ENCODE results near the gene USP53. TPM values are rescaled to one million over a fixed set of nuclear protein-coding genes. Genes with fewer than 3 reads are reported as not detected.

Gene USP53
- total and polyA plus RNA-seq, 3 donors from 2014 or later = 13.1 to 48.1 (median 46.9) TPM

DNA sequence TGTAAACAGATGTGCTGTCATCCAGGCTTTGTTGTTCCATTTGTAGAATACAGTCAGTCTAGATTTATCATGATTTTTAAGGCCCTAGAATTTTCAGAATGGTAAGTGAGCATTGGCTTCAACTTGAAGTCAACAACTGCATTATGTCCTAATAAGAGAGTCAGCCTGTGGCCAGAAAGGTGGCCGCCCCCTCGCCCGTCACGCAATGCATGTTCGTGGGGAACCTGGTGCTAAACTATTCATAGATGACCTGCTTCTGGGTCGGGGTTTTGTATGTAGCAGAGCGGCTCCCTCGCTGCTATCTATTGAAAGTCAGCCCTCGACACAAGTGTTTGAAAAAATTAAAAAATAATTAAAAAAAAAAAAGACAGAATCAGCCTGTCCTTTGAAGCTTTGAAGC, 24.7 kb downstream of the USP53 start:
- WGBS, 2 donors = 94% methylated on average over 9 of the region's 9 CpGs
- Histone ChIP-seq H3K4me1 (no peaks in the 10 kb centered on the region), H3K9me3 (no peaks in the 10 kb centered on the region), H3K27me3 (no peaks in the 10 kb centered on the region), H3K4me3 (no peak overlapping the region), H3K36me3 (ENCODE audit: low read depth, missing control alignments) (no peaks in the 10 kb centered on the region), H3K27ac (no peak overlapping the region)
- no peak for TF ChIP-seq POLR2A (IDR thresholded peaks at IDR 0.05)
- TF ChIP-seq, protein P1, sequence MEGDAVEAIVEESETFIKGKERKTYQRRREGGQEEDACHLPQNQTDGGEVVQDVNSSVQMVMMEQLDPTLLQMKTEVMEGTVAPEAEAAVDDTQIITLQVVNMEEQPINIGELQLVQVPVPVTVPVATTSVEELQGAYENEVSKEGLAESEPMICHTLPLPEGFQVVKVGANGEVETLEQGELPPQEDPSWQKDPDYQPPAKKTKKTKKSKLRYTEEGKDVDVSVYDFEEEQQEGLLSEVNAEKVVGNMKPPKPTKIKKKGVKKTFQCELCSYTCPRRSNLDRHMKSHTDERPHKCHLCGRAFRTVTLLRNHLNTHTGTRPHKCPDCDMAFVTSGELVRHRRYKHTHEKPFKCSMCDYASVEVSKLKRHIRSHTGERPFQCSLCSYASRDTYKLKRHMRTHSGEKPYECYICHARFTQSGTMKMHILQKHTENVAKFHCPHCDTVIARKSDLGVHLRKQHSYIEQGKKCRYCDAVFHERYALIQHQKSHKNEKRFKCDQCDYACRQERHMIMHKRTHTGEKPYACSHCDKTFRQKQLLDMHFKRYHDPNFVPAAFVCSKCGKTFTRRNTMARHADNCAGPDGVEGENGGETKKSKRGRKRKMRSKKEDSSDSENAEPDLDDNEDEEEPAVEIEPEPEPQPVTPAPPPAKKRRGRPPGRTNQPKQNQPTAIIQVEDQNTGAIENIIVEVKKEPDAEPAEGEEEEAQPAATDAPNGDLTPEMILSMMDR (IDR thresholded peaks at IDR 0.05) = no peak
- no peak for DNase-seq
- intact Hi-C loops (cut with DNase I; ENCODE audit: low total_unique reads) = no loop called here

DNA sequence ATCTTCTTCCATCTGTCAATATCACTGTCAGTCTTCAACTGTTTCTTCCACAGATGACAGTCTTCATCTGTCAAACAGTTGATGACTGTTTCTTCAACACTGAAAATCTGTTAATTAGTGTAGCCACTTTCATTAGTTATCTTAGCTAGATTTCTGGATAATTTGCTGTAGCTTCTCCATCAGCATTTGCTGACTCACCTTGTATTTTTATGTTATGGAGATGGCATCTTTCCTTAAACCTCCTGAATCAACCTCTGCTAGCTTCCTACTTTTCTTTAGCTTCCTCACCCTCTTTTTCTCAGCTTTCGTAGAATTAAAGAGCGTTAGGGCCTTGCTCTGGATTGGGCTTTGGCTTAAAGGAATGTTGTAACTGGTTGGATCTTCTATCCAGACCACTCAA, 25.1 kb downstream of the USP53 start:
- Histone ChIP-seq H3K27me3 (no peaks in the 10 kb centered on the region), H3K36me3 (ENCODE audit: low read depth, missing control alignments) (no peaks in the 10 kb centered on the region), H3K9me3 (no peaks in the 10 kb centered on the region), H3K4me3 (no peak overlapping the region), H3K4me1 (no peaks in the 10 kb centered on the region), H3K27ac (no peak overlapping the region)
- WGBS, 2 donors = 97 to 98% methylated on average over 2 of the region's 2 CpGs
- DNase-seq = no peak
- TF ChIP-seq POLR2A (IDR thresholded peaks at IDR 0.05) = no peak
- TF ChIP-seq, protein P1 (IDR thresholded peaks at IDR 0.05) = no peak
- intact Hi-C loops (cut with DNase I; ENCODE audit: low total_unique reads) = no loop called here

DNA sequence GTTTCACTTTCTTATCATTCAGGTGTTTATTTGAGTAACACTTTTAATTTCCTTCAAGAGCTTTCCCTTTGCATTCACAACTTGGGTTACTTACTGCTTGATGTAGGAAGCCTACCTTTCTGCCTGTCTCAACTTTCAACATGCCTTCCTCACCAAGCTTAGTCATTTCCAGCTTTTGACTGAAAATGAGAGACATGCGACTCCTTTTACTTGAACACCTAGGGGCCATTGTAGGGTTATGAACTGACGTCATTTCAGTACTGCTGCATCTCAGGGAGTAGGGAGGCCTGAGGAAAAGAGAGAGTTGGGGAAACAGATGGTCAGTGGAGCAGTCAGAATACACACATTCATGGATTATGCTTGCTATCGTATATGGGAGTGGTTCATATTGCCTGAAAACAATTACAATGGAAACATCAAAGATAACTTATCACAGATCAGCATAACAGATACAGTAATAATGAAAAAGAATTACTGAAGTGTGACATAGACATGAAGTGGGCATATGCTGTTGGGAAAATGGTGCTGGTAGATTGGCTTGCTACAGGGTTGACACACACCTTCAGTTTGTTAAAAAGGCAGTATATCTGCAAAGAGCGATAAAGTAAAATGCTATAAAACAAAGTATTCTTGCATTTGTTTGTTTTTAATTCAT, 25.7 kb downstream of the USP53 start:
- Histone ChIP-seq H3K4me1 (no peaks in the 10 kb centered on the region), H3K9me3 (no peaks in the 10 kb centered on the region), H3K4me3 (no peak overlapping the region), H3K36me3 (ENCODE audit: low read depth, missing control alignments) (no peaks in the 10 kb centered on the region), H3K27me3 (no peaks in the 10 kb centered on the region), H3K27ac (no peak overlapping the region)
- TF ChIP-seq, protein P1 (IDR thresholded peaks at IDR 0.05) = no peak
- TF ChIP-seq POLR2A (IDR thresholded peaks at IDR 0.05) = no peak
- 76 to 80% methylated on average over 4 of the region's 4 CpGs for WGBS, 2 donors
- DNase-seq = no peak
- intact Hi-C loops (cut with DNase I; ENCODE audit: low total_unique reads) = no loop called here

DNA sequence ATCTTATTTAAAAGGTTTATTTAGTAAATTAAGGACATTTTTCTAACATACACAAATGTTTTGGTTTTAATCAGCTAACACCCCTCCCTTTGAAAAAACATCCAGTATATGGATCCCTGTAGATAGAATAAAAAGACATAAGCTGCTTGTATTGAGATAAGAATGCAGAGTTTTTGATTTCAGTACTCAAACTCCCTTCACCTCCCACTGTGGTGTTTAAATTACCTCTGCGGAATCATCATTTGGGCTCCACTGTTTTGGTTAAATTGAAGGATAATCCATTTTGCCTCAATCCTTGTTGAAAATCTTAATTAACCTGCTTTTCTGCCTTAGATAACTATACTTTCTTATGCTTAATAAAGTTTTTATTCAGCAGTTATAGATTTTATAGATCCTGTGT, 27.6 kb downstream of the USP53 start:
- Histone ChIP-seq H3K4me3 (no peak overlapping the region), H3K4me1 (no peaks in the 10 kb centered on the region), H3K27ac (no peak overlapping the region), H3K27me3 (no peaks in the 10 kb centered on the region), H3K9me3 (no peaks in the 10 kb centered on the region), H3K36me3 (ENCODE audit: low read depth, missing control alignments) (no peaks in the 10 kb centered on the region)
- WGBS, 2 donors = 75 to 89% methylated on average over 1 of the region's 1 CpG
- TF ChIP-seq POLR2A (IDR thresholded peaks at IDR 0.05) = no peak
- TF ChIP-seq, protein P1 (IDR thresholded peaks at IDR 0.05) = no peak
- intact Hi-C loops (cut with DNase I; ENCODE audit: low total_unique reads) = no loop called here
- DNase-seq = no peak

DNA sequence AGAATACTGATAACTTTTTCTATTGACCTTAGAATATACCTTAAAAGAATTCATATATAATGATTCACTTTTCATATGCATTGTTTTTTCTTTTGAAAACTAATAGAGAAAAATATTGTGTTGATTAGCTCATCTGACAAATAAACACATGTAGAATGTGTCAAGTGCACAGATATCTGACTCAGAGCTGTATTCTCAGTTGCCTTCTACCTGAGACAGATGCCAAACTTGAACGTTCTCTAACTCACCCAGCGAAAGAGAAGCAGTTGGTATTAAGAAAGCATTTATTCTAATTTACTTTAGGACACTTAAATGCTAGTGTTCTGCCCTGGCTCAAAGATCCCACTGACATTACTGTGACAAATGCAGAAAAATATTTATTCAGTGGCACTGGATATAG, 28.1 kb downstream of the USP53 start:
- 81 to 83% methylated on average over 2 of the region's 2 CpGs for WGBS, 2 donors
- no peaks in the 10 kb centered on the region for H3K27me3 ChIP-seq
- no peaks in the 10 kb centered on the region for H3K4me1 ChIP-seq
- H3K27ac ChIP-seq = no peak overlapping the region
- intact Hi-C loops (cut with DNase I; ENCODE audit: low total_unique reads) = no loop called here
- no peak for DNase-seq
- H3K9me3 ChIP-seq = no peaks in the 10 kb centered on the region
- no peak overlapping the region for H3K4me3 ChIP-seq
- H3K36me3 ChIP-seq (ENCODE audit: low read depth, missing control alignments) = no peaks in the 10 kb centered on the region
- TF ChIP-seq, protein P1 (IDR thresholded peaks at IDR 0.05) = no peak
- no peak for TF ChIP-seq POLR2A (IDR thresholded peaks at IDR 0.05)

Measured in testis (tissue), 3 donors.